Body of pancreas (tissue), 4 donors: ENCODE results near the gene ABCA5.

ENCODE experiments used
- POLR2A ChIP-seq, 3 donors: fragments of 450-650 bp; IDR thresholded peaks; one replicate each; pipeline ENCODE4 v1.6.1; 2016; ENCODE audit warnings: antibody characterized with exemption in 3 of 3, mild to moderate bottlenecking in 2 of 3
- TF ChIP-seq, protein P1 (sequence below), 7 experiments: fragments of 450-650 bp in 4 of 7; fragments of 200-600 bp in 3 of 7; sonication (generic) in 3 of 7; IDR thresholded peaks; one replicate each; pipeline ENCODE4 v1.5.1; 2016 to 2019; ENCODE audit warnings: antibody characterized with exemption in 7 of 7

DNA sequence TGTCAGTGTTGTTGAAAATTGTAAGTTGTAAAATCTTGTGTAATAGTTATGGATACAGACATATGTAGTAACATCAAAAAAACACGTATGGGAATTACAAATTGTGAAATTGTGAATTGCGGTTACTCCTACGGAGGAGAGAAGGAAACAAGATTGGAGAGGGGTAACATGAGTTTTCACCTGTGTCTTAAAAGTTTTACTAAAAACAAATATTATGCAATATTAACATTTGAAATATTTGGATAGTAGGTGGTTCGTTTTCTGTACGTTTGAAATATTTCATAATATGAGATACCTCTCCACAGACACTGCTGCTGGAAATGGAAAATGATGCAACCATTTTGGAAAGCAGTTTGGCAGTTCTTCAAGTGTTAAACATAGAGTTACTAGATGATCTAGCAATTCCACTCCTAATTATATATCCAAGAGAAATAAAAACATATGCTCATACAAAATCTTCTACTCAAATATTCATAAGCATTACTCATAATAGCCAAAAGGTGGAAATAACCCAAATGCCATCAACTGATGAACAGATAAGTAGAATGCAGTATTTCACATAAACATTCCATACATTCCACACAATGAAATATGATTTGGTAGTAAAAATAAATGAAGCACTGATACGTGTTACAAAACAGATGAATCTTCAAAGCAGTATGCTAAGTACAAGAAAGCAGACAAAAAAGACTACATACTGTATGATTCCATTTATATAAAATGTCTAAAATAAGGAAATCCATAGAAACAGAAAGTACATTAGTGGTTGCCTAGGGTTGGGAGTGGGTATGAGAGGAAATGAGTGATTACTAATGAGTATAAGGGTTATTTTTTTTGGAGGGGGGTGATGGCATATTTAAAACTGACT lies 57.6 kb downstream of the ABCA5 start:
- TF ChIP-seq POLR2A (IDR thresholded peaks at IDR 0.05) = no peak
- TF ChIP-seq, protein P1, sequence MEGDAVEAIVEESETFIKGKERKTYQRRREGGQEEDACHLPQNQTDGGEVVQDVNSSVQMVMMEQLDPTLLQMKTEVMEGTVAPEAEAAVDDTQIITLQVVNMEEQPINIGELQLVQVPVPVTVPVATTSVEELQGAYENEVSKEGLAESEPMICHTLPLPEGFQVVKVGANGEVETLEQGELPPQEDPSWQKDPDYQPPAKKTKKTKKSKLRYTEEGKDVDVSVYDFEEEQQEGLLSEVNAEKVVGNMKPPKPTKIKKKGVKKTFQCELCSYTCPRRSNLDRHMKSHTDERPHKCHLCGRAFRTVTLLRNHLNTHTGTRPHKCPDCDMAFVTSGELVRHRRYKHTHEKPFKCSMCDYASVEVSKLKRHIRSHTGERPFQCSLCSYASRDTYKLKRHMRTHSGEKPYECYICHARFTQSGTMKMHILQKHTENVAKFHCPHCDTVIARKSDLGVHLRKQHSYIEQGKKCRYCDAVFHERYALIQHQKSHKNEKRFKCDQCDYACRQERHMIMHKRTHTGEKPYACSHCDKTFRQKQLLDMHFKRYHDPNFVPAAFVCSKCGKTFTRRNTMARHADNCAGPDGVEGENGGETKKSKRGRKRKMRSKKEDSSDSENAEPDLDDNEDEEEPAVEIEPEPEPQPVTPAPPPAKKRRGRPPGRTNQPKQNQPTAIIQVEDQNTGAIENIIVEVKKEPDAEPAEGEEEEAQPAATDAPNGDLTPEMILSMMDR (IDR thresholded peaks at IDR 0.05) = no peak
